ENCODE measurements around the gene ILF2.

Gene ILF2

DNA sequence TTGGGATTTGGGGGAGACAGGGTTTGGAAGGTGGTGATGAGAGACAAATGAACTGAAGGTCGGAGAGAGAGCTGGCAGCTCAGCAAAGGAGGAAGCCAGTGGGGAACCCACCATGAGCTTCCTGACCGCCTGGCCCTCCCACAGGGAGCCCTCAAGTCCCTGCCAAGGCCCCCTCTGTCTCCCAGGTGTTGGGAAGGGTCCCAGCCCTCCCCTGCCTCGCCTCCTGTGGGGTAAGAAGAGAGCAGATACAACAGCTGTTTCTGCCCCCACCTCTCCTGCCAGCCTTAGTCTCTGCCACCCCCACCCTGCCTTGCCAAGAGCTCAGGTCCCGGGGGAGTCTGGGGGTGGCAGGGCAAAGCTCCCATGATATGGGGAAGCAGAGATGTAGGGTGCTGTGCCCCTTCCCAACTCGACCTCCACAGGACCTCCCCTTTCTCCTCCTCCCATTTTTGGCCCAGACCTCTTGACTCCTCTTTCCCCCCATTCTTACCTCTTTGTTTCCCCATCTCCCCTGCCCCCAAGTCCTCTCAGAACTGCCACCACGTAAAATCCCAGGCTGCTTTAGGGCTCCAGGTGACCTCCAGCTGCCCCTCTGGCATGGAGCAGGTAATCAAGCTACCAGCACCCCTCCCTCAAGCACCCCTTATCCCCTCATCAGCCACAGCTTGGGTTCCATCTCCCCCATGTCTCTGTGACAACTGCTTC, 42.0 kb downstream of the ILF2 start:
- no peak for DNase-seq (ENCODE audit: low read depth in 3 of 3, low spot score in 1 of 3)

DNA sequence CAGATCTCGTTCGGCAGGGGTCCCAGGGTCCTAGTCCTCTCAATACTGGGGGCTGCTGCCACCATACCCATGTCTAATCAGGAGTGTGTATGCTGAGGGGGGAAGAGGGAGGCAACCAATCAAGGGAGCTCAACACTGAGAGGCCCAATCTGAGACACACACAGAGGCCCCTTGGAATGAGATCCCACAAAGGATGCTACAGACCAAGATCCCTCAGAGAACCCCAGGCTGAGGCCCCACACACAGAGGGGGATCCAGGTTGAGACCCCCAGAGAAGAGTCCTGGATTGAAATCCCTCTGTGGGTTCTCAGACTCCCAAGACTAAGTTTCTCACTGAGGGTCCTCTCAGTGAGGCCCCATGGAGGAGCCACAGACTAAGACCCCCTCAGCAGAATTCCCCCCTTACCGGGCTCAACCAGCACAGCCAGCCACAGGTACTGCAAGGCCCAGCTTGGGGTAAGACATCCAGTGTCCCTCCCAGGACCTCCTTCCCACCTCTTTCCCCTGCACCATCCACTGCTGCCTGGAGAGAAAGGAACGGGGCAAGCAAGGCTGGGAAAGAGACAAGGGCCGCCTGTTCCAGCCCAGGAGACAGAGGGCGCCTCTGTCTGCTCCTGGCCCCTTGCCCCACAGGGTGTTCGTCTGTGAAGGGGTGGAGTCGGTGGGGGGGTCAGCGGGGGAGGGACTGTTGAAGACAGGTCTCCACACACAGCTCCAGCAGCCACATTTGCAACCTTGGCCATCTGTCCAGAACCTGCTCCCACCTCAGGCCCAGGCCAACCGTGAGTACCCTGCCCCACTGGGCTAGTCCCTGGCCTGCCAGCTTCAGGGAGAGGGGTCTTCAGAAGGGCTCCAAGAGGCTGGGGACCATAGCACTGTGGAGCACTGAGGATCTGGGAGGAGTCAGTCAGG, 42.8 kb downstream of the ILF2 start, which contains the start of gene S100A1:
Gene S100A1 (plus strand): TSS at position 720 of the 912 bp plus-strand sequence. CDS start 2,088 bp downstream, outside the sequence.
- no peak for DNase-seq (ENCODE audit: low read depth in 3 of 3, low spot score in 1 of 3)

DNA sequence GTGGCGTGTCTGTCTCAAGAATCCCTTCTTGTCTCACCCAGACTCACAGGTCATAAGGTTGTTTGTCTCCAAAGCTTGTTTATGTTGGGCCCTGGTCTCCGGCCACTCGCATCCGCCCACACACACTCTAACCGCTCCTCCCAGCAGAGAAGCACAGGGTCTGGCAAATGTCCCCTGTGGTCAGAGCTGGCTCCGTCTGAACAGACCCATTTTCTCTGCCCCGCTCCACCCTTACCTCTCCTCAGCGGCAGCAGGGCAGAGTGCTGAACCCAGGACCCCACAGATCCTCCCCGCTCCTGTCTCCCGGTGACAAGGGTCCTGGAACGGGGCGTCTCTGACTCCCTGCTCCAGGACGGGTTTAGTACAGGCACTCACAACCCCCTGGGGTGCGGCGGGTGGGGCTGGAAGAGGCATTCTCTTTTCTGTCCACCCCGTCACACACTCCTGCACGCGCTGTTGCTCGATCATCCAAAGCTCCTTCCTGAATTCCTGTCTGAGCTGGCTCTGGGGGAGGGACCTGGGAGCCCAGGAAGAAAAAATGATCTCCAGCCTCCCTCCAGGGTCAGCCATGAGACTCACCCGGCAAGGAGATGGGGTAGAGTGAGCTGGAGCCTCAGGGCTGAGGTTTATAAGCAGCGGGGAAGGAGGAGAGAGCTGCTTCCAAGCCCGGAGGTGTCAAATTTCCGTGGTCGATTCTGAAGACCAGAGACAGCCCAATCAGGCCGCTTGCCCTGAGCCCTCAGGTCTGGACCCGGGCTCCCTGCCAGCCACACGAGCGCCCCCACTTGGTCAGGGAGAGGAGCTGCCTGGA, 43.7 kb downstream of the ILF2 start, which contains the start of gene S100A13:
Gene S100A13 (minus strand): TSS at position 602 of the 811 bp plus-strand sequence. CDS start 1,033 bp downstream, outside the sequence.
- DNase-seq (ENCODE audit: low read depth in 3 of 3, low spot score in 1 of 3), result no peak

DNA sequence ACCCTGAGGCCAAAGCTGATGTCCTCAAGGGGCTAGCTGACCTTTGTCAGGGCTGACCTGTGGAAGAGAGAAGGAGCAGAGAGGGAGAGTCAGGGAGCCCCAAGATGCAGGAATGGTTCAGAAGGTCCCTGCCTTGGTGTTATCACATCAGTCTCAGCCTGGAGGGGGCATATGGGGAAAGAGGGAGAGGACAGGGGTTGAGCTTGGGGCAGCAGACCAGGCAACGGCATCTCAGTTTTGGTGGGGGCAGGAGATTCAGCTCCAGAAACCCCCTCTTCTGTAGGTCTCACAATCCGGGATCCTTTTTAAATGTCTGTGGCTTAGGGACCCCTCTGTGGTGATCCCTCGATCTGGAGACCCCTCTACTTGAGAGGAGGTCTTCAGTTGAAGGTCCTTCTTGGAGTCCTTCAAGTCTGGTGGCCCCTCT, 44.3 kb downstream of the ILF2 start:
- no peak for DNase-seq (ENCODE audit: low read depth in 3 of 3, low spot score in 1 of 3)

DNA sequence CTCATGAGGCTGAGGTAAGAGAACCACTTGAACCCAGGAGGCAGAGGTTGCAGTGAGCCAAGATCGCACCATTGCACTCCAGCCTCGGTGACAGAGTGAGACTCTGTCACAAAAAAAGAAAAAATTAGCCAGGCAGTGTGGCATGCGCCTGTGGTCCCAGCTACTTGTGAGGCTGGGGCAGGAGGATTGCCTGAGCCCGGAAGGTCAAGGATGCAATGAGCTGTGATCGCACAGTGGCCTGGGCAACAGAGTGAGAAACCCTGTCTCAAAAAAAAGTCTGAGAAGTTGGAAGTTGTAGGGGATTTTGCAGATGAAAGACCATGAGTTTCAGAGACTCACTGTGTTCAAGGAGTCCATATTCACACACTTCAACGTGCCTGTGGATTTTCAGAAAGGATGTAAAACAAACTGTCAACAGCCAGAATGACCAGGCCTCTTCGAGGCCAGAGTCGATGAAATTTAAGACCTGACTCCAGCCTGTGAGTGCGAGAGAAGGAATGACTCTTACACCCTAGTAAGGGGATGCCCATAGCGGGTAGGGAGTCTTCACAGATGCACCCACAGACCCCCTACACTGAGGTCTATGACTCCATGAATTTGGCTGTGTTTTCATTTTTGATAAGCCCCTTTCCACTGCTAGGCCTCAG, 45.7 kb downstream of the ILF2 start:
- DNase-seq (ENCODE audit: low read depth in 3 of 3, low spot score in 1 of 3), result no peak

DNA sequence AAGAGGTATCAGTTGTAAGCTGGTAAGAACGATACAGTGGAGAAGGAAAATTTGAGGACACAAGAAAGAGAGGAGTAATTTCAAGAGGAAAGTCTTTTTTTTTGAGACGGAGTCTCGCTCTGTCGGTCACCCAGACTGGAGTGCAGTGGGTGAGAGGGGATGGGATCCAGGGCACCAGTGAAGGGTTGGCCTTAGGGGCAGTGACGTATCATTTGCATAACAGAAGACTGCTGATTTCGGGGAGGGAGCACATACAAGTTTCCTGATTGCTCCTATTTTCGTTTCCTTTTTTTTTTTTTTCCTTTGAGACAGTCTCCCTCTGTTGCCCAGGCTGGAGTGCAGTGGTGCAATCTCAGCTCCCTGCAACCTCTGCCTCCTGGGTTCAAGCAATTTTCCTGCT, 47.7 kb downstream of the ILF2 start:
- no peak for DNase-seq (ENCODE audit: low read depth in 3 of 3, low spot score in 1 of 3)

DNA sequence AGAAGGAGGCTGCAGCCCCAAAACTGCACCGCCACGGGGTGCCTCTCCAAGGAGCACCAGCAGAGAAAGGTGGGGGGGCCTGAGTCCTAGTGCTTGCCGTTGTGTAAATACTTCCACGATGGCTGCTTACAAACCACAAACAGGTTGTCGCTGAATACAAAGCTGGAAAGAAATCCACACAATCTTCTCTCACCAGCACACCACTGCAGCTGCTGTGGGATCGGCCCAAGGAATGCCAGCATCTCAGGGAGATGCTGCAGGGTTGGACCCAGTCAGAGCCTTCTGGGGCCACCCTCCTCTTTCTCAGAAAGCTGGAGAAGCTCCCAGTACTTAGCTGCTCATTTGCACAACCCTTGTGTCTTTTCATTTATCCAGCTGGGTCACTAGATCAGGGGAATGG, 51.6 kb downstream of the ILF2 start:
- no peak for DNase-seq (ENCODE audit: low read depth in 3 of 3, low spot score in 1 of 3)

DNA sequence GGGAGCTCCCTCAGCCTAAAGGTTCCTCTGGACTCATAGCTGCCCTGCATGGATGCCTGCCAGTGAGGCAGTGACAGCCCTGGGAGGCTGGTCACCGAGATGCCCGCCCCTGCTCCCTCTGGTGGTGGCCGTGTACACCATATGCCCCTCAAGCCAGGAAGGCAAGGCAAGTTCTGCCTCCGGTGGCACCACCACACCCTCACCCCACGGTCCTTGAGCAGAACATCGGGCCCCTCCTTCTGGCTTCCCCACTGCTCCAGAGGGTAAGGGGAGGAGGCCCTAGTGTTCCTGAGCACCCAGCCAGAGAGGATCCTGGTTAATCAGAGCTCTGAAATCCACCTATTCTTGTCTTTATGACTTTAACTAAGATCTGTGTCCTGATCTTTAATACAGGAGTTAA, 53.1 kb downstream of the ILF2 start:
- DNase-seq (ENCODE audit: low read depth in 3 of 3, low spot score in 1 of 3), result peak in 2 of 3 donors; percentile 2 to 54

DNA sequence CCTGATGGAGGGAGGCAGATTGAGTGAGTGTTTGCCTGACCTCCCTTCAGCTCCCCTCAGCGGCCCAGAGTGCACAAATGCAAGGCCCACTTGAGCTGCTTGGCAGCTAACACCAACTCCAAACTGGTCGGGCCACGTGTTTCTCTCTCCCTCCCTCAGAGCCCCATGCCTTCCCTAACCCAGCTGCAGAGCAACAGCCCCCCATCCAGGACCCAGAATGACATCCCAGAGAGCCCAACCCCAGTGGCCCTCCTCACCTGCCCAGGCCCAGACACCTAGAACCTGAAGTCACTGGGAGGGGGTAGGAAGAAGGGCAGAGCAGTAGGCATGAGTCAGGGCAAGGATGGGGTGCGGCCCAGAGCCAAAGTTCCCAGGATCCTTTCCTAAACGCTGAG, 53.9 kb downstream of the ILF2 start:
- DNase-seq (ENCODE audit: low read depth in 3 of 3, low spot score in 1 of 3), result no peak

DNA sequence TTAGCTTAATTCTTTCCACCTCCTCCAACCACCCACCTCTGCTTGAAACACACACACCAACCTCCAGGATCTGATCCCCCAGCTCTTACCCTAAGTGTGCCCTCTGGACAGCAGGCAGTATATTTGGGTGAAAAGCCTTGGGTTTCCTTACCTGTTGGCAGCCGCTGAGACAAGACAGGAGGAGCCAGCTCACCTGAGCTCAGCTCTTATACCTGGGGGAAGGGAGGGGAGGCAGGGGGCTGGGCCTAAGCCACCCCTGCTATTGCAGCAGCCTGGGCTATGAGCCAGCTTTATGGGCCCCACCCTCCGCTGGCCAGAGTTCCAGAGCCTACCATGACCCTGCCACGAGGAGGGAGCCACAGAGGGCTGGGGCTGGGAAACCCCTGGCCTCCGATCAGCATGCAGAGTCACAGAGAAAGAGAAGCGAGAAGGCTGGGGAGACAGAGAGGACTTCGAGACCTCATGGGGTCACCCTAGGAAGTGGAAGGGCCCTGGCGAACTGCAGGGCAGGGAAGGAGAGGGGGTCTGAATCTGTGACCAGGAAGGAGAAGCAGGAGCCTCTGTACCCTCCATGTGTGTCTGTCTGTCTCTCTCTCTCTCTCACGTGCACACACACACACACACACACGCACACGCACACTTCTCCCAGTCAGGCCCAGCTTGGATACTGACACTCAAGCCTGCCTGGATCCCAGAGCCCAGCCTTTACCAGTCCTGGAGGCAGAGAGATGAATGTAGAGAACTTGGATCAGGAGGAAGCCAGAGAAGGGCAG, 54.5 kb downstream of the ILF2 start, which contains the start of gene S100A14:
Gene S100A14 (minus strand): TSS at position 182 of the 773 bp plus-strand sequence. CDS start 467 bp downstream, outside the sequence.
- no peak for DNase-seq (ENCODE audit: low read depth in 3 of 3, low spot score in 1 of 3)

DNA sequence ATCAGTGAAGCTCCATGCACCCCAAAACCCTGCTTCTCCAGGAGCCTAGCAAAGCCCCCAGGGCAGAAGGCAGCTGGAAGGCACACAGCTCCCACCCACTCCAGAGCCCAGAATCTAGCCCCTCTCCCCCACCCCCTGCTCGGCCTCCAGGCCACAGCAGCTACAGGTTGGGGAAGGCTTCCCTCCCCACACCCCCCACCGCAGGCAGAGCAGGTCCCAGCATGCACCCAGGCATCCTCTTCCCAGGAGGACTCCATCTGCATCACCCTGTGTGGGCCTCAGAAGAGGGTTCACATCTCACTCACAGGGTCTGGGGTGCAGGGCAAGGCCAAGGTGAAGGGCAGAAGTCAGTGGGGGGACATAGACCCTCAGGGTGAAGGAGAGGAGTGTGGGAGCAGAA, 55.4 kb downstream of the ILF2 start:
- no peak for DNase-seq (ENCODE audit: low read depth in 3 of 3, low spot score in 1 of 3)

DNA sequence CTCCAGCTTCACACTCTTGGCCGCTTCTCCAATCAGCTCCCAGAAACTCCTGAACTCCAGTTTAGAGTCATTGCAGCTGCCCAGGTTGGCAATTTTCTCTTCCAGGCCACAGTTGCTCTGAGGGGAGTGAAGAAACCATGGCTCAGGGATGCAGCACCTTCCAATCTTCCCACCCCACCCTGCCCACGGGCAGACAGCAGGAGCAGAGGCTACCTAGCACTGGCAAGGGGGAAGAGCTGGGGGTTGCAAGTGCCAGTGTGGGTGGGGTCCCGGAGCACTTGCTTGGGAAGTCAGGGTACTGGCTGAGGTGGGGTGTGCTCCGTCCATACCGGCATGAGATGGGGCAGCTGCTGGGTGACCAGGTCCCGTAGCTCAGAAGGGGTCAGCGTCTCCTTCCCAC, 55.9 kb downstream of the ILF2 start:
- no peak for DNase-seq (ENCODE audit: low read depth in 3 of 3, low spot score in 1 of 3)

DNA sequence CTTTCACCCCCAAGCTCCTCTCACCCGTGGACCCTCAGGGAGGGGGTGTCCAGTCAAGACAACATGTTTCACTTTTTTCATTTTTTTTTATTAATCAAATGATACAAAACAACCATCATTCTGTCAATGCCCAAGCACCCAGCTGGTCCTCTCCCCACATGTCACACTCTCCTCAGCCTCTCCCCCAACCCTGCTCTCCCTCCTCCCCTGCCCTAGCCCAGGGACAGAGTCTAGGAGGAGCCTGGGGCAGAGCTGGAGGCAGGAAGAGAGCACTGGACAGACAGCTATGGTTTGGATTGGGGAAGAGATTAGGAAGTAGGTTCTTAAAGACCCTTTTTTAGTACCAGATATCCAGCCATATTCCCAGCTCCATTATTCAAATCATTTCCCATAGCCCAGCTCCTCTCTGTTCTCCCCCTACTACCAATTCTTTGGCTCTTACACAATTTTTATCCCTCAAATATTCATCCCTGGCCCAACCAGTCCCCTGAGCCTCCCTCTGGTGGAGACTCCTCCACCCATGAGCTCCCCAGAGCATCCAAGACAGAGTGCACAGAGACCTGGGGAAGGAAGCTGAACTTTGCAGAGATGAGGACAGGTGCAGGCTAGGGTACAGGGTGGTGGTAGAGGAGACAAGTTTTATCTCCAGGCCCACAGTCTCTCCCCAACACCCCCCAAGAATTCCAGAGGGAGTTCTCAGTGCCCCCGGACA, 56.4 kb downstream of the ILF2 start:
- DNase-seq (ENCODE audit: low read depth in 3 of 3, low spot score in 1 of 3), result no peak

DNA sequence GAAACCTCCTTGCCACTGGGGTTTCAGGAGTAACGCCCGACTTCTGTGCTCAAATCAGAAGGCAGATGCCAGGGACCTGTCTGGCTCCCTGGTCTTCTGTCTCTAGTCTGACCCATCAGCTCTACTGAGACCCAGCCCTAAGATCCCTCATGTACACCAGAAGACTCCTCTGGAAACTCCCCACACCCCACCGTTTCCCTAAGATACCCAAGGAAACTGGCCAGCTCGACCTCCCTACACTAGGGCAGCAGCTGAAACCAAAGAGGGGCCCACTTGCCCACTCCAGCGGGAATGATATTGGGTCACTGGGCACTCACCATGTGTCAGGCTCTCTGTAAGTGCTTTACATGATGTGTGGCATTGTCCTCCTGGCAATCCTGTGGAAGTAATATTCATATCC, 57.4 kb downstream of the ILF2 start:
- DNase-seq (ENCODE audit: low read depth in 3 of 3, low spot score in 1 of 3), result no peak

DNA sequence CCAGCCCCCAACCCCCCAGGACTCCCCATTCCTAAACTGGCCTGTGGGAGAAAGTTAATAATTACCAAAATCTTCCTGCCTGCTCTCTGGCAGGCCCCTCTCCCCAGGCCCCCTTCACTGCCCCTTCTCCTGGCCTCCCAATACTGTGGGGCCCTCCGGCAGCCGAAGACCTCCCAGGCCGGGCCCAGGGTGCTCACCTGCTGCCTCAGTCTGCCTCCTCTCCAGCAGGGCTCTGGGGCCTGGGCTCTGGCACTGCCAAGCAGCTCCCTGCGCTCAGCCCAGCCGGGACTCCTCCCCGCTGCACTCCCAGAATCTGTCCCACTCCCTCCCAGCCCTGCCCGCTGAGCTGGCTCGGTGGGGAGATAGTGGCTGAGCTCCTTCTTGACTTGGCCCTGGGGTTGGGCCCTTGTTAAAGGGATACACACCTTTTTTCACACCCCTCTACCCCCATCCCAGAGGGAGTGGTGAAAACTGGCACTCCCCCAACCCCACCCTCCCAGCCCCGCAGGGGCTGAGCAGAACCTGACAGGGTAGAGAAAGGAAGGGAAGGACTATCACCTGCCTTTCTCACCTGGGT, 58.0 kb downstream of the ILF2 start, which contains the start of gene S100A16:
Gene S100A16 (minus strand): TSS at position 383 of the 577 bp plus-strand sequence. CDS start 4,986 bp downstream, outside the sequence.
- DNase-seq (ENCODE audit: low read depth in 3 of 3, low spot score in 1 of 3), result no peak

DNA sequence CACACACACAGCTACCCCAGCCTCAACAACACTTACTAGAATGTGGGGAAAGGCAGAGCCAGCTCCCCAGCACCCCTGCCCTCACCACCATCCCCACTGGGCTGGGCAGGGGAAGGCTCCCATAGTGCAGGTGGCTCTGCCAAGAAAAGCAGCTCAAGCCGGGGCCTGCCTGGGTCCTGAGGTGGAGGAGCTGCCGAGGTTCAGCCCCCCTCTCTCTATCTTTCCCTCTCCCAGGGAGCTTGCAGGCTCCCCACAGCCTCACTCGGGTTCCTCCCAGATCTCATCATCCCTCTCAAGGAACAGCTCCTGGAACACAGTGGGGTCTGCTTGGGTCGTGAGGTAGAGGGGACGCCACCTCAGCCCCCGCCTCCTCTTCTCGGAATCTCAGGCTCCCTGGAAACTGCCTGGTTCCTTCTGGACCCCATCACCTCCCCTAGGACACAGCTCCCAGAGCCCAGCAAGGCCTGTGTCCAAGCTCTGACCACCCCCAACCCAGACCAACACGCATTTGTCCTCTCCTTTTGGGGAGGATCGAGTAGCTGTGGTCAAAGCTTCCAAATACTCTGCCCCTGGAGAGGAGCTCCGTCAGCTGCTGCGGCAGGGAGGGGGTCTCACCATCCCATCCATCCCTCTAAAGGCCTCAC, 58.6 kb downstream of the ILF2 start:
- no peak for DNase-seq (ENCODE audit: low read depth in 3 of 3, low spot score in 1 of 3)

Data from stimulated activated CD4-positive, alpha-beta T cell treated with anti-CD3 and anti-CD28 coated beads, TNF-alpha, amount 100 ng/mL, for 1 hour (primary cell).